Measurements from ENCODE around the gene TFDP2. TPM values are rescaled to one million over a fixed set of nuclear protein-coding genes. Genes with fewer than 3 reads are reported as not detected.
A peak's percentile ranks its signal among the peaks of the same experiment; 100 is the strongest.

The TFDP2 gene
- total and polyA plus RNA-seq, 4 donors, result 22.9 to 57.2 (median 34.5) TPM

- peak; percentile 56 to 92 (median 68) for DNase-seq (ENCODE audit: low read depth in 4 of 6, low spot score in 6 of 6)
- H3K4me3 ChIP-seq (ENCODE audit: low read depth, low read length), result peak overlapping the region; percentile 56
- no peaks in the 10 kb centered on the region for H3K4me1 ChIP-seq (ENCODE audit: control insufficient read depth, insufficient read depth, low read length)
- no peaks in the 10 kb centered on the region for H3K9me3 ChIP-seq (ENCODE audit: control insufficient read depth, insufficient read depth, low read length)
- WGBS (ENCODE audit: insufficient coverage), result 8% methylated on average over 2 of the region's 4 CpGs
- no peaks in the 10 kb centered on the region for H3K27me3 ChIP-seq (ENCODE audit: control insufficient read depth, insufficient read depth, low read length)
- no peak overlapping the region for H3K27ac ChIP-seq (ENCODE audit: low read depth, low read length)
- no peaks in the 10 kb centered on the region for H3K36me3 ChIP-seq (ENCODE audit: control insufficient read depth, insufficient read depth, low read length)
Measured at GRCh38 chr3:142028243-142028777, 121.0 kb downstream of the TFDP2 start.

DNA sequence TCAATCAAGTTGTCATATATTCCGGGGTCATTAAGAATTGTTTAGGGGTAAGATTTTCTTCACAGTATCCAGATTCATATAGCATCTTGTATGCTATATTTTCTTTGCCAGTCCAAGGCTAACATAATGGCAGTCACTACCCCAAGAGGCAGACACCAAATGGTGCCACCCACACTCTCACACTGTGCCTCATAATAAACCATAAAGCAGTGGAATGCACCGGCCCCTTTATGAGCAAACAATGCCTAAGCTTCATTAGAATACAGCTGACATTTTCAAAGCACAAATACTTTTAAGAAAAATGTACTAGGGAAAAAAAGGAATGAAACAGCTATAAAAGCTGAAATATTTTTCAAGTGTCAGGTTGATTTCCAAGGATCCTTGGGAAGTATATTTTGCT, 121.6 kb downstream of the TFDP2 start:
- H3K27ac ChIP-seq (ENCODE audit: low read depth, low read length), result no peak overlapping the region
- H3K36me3 ChIP-seq (ENCODE audit: control insufficient read depth, insufficient read depth, low read length), result no peaks in the 10 kb centered on the region
- H3K9me3 ChIP-seq (ENCODE audit: control insufficient read depth, insufficient read depth, low read length), result no peaks in the 10 kb centered on the region
- H3K4me1 ChIP-seq (ENCODE audit: control insufficient read depth, insufficient read depth, low read length), result peaks cover 2% of the 10 kb centered on the region
- no peaks in the 10 kb centered on the region for H3K27me3 ChIP-seq (ENCODE audit: control insufficient read depth, insufficient read depth, low read length)
- peak overlapping the region; percentile 56 for H3K4me3 ChIP-seq (ENCODE audit: low read depth, low read length)
- no CpG with 5 or more reads among the region's 2 CpGs for WGBS (ENCODE audit: insufficient coverage)
- DNase-seq (ENCODE audit: low read depth in 4 of 6, low spot score in 6 of 6), result peak in 2 of 6 donors; percentile 40 to 54

DNA sequence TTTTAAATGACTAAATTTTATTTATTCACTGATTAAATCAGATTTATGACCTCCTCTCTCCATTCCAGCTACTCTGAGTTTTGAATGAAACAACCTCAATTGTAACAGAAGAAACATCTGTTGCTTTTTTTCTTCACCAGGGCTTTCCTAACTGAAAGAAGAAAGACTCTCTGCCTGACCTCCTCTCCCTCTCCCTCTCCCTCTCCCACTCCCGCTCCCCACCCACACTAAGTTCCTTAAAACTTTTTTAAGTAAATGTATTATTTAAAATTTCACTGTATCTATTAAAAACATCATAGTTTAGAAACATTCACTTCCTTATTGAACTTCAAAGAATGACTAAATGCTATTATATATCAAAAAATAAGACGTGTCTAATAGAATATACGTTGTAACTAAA, 122.0 kb downstream of the TFDP2 start:
- WGBS (ENCODE audit: insufficient coverage), result no CpG with 5 or more reads among the region's 3 CpGs
- peak overlapping the region; percentile 56 for H3K4me3 ChIP-seq (ENCODE audit: low read depth, low read length)
- DNase-seq (ENCODE audit: low read depth in 4 of 6, low spot score in 6 of 6), result peak in 2 of 6 donors; percentile 9 to 10
- no peaks in the 10 kb centered on the region for H3K9me3 ChIP-seq (ENCODE audit: control insufficient read depth, insufficient read depth, low read length)
- peaks cover 4% of the 10 kb centered on the region for H3K4me1 ChIP-seq (ENCODE audit: control insufficient read depth, insufficient read depth, low read length)
- no peak overlapping the region for H3K27ac ChIP-seq (ENCODE audit: low read depth, low read length)
- no peaks in the 10 kb centered on the region for H3K36me3 ChIP-seq (ENCODE audit: control insufficient read depth, insufficient read depth, low read length)
- H3K27me3 ChIP-seq (ENCODE audit: control insufficient read depth, insufficient read depth, low read length), result no peaks in the 10 kb centered on the region

GRCh38 chr3:142026333-142026732, 123.0 kb downstream of the TFDP2 start:
- H3K27ac ChIP-seq (ENCODE audit: low read depth, low read length), result no peak overlapping the region
- no peak overlapping the region for H3K4me3 ChIP-seq (ENCODE audit: low read depth, low read length)
- no peaks in the 10 kb centered on the region for H3K36me3 ChIP-seq (ENCODE audit: control insufficient read depth, insufficient read depth, low read length)
- H3K27me3 ChIP-seq (ENCODE audit: control insufficient read depth, insufficient read depth, low read length), result no peaks in the 10 kb centered on the region
- no peak for DNase-seq (ENCODE audit: low read depth in 4 of 6, low spot score in 6 of 6)
- WGBS (ENCODE audit: insufficient coverage), result no CpG with 5 or more reads among the region's 2 CpGs
- no peaks in the 10 kb centered on the region for H3K9me3 ChIP-seq (ENCODE audit: control insufficient read depth, insufficient read depth, low read length)
- peaks cover 4% of the 10 kb centered on the region for H3K4me1 ChIP-seq (ENCODE audit: control insufficient read depth, insufficient read depth, low read length)

- no CpG with 5 or more reads among the region's 1 CpG for WGBS (ENCODE audit: insufficient coverage)
- DNase-seq (ENCODE audit: low read depth in 4 of 6, low spot score in 6 of 6), result peak in 3 of 6 donors; percentile 22 to 69 (median 68)
- no peaks in the 10 kb centered on the region for H3K36me3 ChIP-seq (ENCODE audit: control insufficient read depth, insufficient read depth, low read length)
Measured at GRCh38 chr3:142022381-142022780, 127.0 kb downstream of the TFDP2 start.

GRCh38 chr3:142021127-142021526, 128.2 kb downstream of the TFDP2 start:
- Histone ChIP-seq H3K36me3 (ENCODE audit: control insufficient read depth, insufficient read depth, low read length) (no peaks in the 10 kb centered on the region), H3K9me3 (ENCODE audit: control insufficient read depth, insufficient read depth, low read length) (no peaks in the 10 kb centered on the region), H3K27me3 (ENCODE audit: control insufficient read depth, insufficient read depth, low read length) (no peaks in the 10 kb centered on the region), H3K4me3 (ENCODE audit: low read depth, low read length) (no peak overlapping the region), H3K27ac (ENCODE audit: low read depth, low read length) (no peak overlapping the region), H3K4me1 (ENCODE audit: control insufficient read depth, insufficient read depth, low read length) (peaks cover 4% of the 10 kb centered on the region)
- no peak for DNase-seq (ENCODE audit: low read depth in 4 of 6, low spot score in 6 of 6)
- WGBS (ENCODE audit: insufficient coverage), result no CpG with 5 or more reads among the region's 2 CpGs

More at GRCh38 chr3:142022381-142022780, 127.0 kb downstream of the TFDP2 start:
- Histone ChIP-seq H3K4me3 (ENCODE audit: low read depth, low read length) (no peak overlapping the region), H3K27ac (ENCODE audit: low read depth, low read length) (no peak overlapping the region), H3K27me3 (ENCODE audit: control insufficient read depth, insufficient read depth, low read length) (no peaks in the 10 kb centered on the region), H3K4me1 (ENCODE audit: control insufficient read depth, insufficient read depth, low read length) (peaks cover 4% of the 10 kb centered on the region), H3K9me3 (ENCODE audit: control insufficient read depth, insufficient read depth, low read length) (no peaks in the 10 kb centered on the region)

GRCh38 chr3:142019794-142020320, 129.5 kb downstream of the TFDP2 start:
- Histone ChIP-seq H3K27me3 (ENCODE audit: control insufficient read depth, insufficient read depth, low read length) (no peaks in the 10 kb centered on the region), H3K9me3 (ENCODE audit: control insufficient read depth, insufficient read depth, low read length) (no peaks in the 10 kb centered on the region), H3K36me3 (ENCODE audit: control insufficient read depth, insufficient read depth, low read length) (no peaks in the 10 kb centered on the region), H3K27ac (ENCODE audit: low read depth, low read length) (no peak overlapping the region), H3K4me3 (ENCODE audit: low read depth, low read length) (no peak overlapping the region), H3K4me1 (ENCODE audit: control insufficient read depth, insufficient read depth, low read length) (peaks cover 4% of the 10 kb centered on the region)
- no peak for DNase-seq (ENCODE audit: low read depth in 4 of 6, low spot score in 6 of 6)
- no CpG with 5 or more reads among the region's 2 CpGs for WGBS (ENCODE audit: insufficient coverage)

DNA sequence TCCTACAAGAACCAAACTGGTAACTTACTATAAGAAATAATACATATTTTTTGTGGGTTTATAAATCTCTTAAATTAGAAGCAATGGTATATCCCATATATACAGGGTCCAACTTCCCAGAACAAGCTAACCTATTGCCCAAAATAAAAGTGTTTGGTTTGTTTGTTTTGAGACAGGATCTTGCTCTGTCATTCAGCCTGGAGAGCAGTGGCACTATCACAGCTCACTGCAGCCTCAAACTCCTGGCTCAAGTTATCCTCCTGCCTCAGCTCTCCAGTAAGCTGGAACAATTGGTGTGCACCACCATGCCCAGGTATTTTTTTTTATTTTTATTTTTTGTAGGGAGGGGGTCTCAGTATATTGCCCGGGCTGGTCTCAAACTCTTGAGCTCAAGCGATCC, 135.4 kb downstream of the TFDP2 start:
- WGBS (ENCODE audit: insufficient coverage), result no CpG with 5 or more reads among the region's 2 CpGs
- Histone ChIP-seq H3K36me3 (ENCODE audit: control insufficient read depth, insufficient read depth, low read length) (no peaks in the 10 kb centered on the region), H3K9me3 (ENCODE audit: control insufficient read depth, insufficient read depth, low read length) (no peaks in the 10 kb centered on the region), H3K4me3 (ENCODE audit: low read depth, low read length) (no peak overlapping the region), H3K4me1 (ENCODE audit: control insufficient read depth, insufficient read depth, low read length) (no peaks in the 10 kb centered on the region), H3K27me3 (ENCODE audit: control insufficient read depth, insufficient read depth, low read length) (no peaks in the 10 kb centered on the region), H3K27ac (ENCODE audit: low read depth, low read length) (no peak overlapping the region)
- DNase-seq (ENCODE audit: low read depth in 4 of 6, low spot score in 6 of 6), result no peak

- no peak for DNase-seq (ENCODE audit: low read depth in 4 of 6, low spot score in 6 of 6)
- H3K36me3 ChIP-seq (ENCODE audit: control insufficient read depth, insufficient read depth, low read length), result no peaks in the 10 kb centered on the region
- no peaks in the 10 kb centered on the region for H3K27me3 ChIP-seq (ENCODE audit: control insufficient read depth, insufficient read depth, low read length)
- no peak overlapping the region for H3K4me3 ChIP-seq (ENCODE audit: low read depth, low read length)
- no peaks in the 10 kb centered on the region for H3K9me3 ChIP-seq (ENCODE audit: control insufficient read depth, insufficient read depth, low read length)
- H3K27ac ChIP-seq (ENCODE audit: low read depth, low read length), result no peak overlapping the region
- no peaks in the 10 kb centered on the region for H3K4me1 ChIP-seq (ENCODE audit: control insufficient read depth, insufficient read depth, low read length)
- WGBS (ENCODE audit: insufficient coverage), result 86% methylated on average over 1 of the region's 2 CpGs
Measured at GRCh38 chr3:142013326-142013980, 135.9 kb downstream of the TFDP2 start.

DNA sequence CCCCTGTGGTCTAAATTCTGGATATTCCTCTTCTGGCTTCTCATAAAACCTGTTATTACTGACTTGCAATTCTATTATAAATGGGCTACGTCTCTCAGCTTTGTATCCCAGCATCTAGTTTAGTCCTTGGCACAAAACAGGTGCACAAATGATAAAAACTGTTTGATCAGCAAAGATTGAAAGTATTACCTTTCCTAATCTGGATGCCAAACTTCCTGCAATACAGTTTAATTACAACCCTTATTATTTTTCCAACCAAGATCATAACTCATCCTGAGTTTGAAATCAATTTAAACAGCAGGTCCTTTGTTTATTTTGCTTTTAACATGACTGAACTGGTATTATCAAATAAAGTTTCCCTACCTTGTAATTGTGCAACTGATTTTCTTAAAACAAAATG, 140.3 kb downstream of the TFDP2 start:
- Histone ChIP-seq H3K27me3 (ENCODE audit: control insufficient read depth, insufficient read depth, low read length) (no peaks in the 10 kb centered on the region), H3K27ac (ENCODE audit: low read depth, low read length) (no peak overlapping the region), H3K9me3 (ENCODE audit: control insufficient read depth, insufficient read depth, low read length) (no peaks in the 10 kb centered on the region), H3K4me3 (ENCODE audit: low read depth, low read length) (no peak overlapping the region), H3K4me1 (ENCODE audit: control insufficient read depth, insufficient read depth, low read length) (no peaks in the 10 kb centered on the region), H3K36me3 (ENCODE audit: control insufficient read depth, insufficient read depth, low read length) (no peaks in the 10 kb centered on the region)
- no CpG with 5 or more reads among the region's 1 CpG for WGBS (ENCODE audit: insufficient coverage)
- no peak for DNase-seq (ENCODE audit: low read depth in 4 of 6, low spot score in 6 of 6)
